Prostate gland (tissue), 2 donors: ENCODE measurements around the gene CCDC182.

ENCODE experiments used
- CTCF ChIP-seq, 4 experiments: fragments of 200-600 bp in 2 of 4; fragments of 450-650 bp in 2 of 4; sonication (generic) in 2 of 4; IDR thresholded peaks; 1 replicate in 3 of 4; 2 replicates in 1 of 4; pipeline ENCODE4 v1.5.1; 2016 to 2019; ENCODE audit warnings: antibody characterized with exemption in 4 of 4, mild to moderate bottlenecking in 2 of 4, moderate library complexity in 2 of 4
- POLR2A ChIP-seq: fragments of 450-650 bp; IDR thresholded peaks from one replicate; pipeline ENCODE4 v1.6.1; 2016; ENCODE audit warnings: antibody characterized with exemption, mild to moderate bottlenecking

GRCh38 chr17:57699751-57700219, 45.3 kb downstream of the CCDC182 start:
- TF ChIP-seq POLR2A = no peak
- no peak for TF ChIP-seq CTCF (IDR thresholded peaks at IDR 0.05)
